22Rv1 (cell line): Measurements from ENCODE around the gene ITPR1.

Experiments used
- ZFX ChIP-seq: fragments of 450-650 bp; IDR thresholded peaks from 2 replicates; pipeline ENCODE4 v1.6.1; 2017; ENCODE audit warnings: antibody characterized with exemption, borderline replicate concordance
- TF ChIP-seq, protein P1 (sequence below): fragments of 450-650 bp; IDR thresholded peaks from 2 replicates; pipeline ENCODE4 v1.5.1; 2017; ENCODE audit warnings: mild to moderate bottlenecking

DNA sequence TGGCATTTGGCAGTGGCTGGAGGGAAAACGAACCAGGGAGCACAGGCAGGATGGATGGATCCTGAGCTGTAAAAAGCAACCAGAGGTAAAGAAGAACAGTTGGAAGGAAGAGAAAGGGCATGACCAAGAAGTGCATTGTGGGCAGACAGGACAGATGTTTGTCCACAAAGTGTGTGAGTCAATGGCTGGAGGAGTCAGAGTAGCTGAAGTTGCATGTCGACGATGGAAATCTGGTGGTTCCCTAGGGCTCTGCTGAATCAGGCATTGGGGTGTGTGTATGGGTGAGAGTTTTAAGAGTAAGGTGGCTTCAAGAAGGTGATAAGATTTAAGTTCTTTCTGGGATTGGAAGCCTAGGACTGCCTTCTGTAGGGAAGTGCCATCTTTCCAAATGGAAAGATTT, 272.1 kb downstream of the ITPR1 start:
- TF ChIP-seq, protein P1, sequence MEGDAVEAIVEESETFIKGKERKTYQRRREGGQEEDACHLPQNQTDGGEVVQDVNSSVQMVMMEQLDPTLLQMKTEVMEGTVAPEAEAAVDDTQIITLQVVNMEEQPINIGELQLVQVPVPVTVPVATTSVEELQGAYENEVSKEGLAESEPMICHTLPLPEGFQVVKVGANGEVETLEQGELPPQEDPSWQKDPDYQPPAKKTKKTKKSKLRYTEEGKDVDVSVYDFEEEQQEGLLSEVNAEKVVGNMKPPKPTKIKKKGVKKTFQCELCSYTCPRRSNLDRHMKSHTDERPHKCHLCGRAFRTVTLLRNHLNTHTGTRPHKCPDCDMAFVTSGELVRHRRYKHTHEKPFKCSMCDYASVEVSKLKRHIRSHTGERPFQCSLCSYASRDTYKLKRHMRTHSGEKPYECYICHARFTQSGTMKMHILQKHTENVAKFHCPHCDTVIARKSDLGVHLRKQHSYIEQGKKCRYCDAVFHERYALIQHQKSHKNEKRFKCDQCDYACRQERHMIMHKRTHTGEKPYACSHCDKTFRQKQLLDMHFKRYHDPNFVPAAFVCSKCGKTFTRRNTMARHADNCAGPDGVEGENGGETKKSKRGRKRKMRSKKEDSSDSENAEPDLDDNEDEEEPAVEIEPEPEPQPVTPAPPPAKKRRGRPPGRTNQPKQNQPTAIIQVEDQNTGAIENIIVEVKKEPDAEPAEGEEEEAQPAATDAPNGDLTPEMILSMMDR = no peak
- no peak for TF ChIP-seq ZFX
